Neural crest cell (in vitro differentiated cells): Measurements from ENCODE around the gene MINDY4. TPM values are rescaled to one million over a fixed set of nuclear protein-coding genes. Genes with fewer than 3 reads are reported as not detected.

Experiments used
- DNase-seq: peaks from one replicate; pipeline ENCODE4 v3.0.0; 2021; ENCODE audit warnings: low read depth, mixed read lengths, low spot score
- H3K27ac Mint-ChIP-seq: one replicate; pipeline ENCODE4 v1.8.0; 2021; ENCODE audit warnings: mild to moderate bottlenecking, mixed read lengths; ENCODE audit not compliant: unreplicated experiment
- H3K27me3 Mint-ChIP-seq: 2 replicates; pipeline ENCODE4 v1.8.0; 2021; ENCODE audit warnings: low read depth, mild to moderate bottlenecking, mixed read lengths
- H3K36me3 Mint-ChIP-seq: 2 replicates; pipeline ENCODE4 v1.8.0; 2021; ENCODE audit warnings: low read depth, mild to moderate bottlenecking, mixed read lengths
- H3K4me1 Mint-ChIP-seq: 2 replicates; pipeline ENCODE4 v1.8.0; 2021; ENCODE audit warnings: mixed read lengths
- H3K4me3 Mint-ChIP-seq: one replicate; pipeline ENCODE4 v1.8.0; 2021; ENCODE audit warnings: mild to moderate bottlenecking, mixed read lengths
- H3K9me3 Mint-ChIP-seq: 2 replicates; pipeline ENCODE4 v1.8.0; 2021; ENCODE audit warnings: mixed read lengths
- total RNA-seq: library from RNA; stranded (reverse); gene quantifications from 2 replicates; pipeline ENCODE4 v1.2.1, GENCODE V29; 2021
- TF ChIP-seq, protein P1 (sequence below): fragments of 200-600 bp; sonication (generic); conservative IDR thresholded peaks from 2 replicates; pipeline ENCODE4 v1.5.0; 2021; ENCODE audit warnings: antibody characterized with exemption, mild to moderate bottlenecking

The MINDY4 gene
- total RNA-seq, 1 donor from 2014 or later, result 9.2 TPM

DNA sequence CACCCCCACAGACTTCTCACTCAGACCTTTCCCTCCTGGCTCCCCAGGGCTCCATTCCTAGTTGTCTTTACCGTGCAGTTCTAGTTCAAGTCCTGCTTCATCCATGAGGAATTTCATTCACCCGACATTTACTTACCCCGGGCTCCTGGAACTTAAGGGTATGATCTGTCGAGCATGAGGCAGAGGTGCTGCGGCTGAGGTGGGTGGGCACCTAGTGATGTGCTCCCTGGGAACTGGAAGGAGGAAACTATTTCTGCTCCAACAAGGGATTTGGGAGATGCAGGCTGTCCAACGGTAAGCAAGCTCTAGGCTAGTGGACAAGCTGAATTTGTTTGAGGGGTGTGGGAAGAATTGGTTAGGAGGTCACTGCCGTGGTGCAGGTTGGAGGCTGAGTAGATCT is 110.2 kb downstream of the MINDY4 start:
- H3K27ac Mint-ChIP-seq, result peak overlapping the region; percentile 51
- DNase-seq, result no peak
- H3K9me3 Mint-ChIP-seq, result no peaks in the 10 kb centered on the region
- H3K36me3 Mint-ChIP-seq, result peaks cover 3% of the 10 kb centered on the region
- no peaks in the 10 kb centered on the region for H3K27me3 Mint-ChIP-seq
- no peak overlapping the region for H3K4me3 Mint-ChIP-seq
- peaks cover 25% of the 10 kb centered on the region for H3K4me1 Mint-ChIP-seq
- TF ChIP-seq, protein P1, sequence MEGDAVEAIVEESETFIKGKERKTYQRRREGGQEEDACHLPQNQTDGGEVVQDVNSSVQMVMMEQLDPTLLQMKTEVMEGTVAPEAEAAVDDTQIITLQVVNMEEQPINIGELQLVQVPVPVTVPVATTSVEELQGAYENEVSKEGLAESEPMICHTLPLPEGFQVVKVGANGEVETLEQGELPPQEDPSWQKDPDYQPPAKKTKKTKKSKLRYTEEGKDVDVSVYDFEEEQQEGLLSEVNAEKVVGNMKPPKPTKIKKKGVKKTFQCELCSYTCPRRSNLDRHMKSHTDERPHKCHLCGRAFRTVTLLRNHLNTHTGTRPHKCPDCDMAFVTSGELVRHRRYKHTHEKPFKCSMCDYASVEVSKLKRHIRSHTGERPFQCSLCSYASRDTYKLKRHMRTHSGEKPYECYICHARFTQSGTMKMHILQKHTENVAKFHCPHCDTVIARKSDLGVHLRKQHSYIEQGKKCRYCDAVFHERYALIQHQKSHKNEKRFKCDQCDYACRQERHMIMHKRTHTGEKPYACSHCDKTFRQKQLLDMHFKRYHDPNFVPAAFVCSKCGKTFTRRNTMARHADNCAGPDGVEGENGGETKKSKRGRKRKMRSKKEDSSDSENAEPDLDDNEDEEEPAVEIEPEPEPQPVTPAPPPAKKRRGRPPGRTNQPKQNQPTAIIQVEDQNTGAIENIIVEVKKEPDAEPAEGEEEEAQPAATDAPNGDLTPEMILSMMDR, result no peak

DNA sequence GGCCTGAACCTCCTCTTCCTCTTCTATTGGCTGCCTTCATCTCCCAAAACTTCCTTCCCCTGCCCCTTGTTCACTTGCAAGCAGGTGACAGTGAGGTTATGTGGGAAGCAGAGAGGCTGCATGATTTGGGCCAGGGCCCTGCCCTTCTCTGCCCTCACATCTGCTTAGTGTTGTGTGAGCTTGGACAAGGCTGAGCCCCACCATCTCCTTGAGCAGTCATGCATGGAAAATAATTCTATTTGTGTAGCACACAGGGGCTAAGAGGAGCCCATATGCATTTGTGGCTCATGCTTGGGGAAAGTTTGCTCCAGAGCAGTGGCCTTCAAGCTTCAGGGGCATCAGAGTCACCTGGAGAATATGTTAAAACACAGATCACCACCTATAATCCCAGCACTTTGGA is 113.7 kb downstream of the MINDY4 start:
- H3K9me3 Mint-ChIP-seq, result no peaks in the 10 kb centered on the region
- TF ChIP-seq, protein P1, result no peak
- DNase-seq, result no peak
- peak overlapping the region; percentile 64 for H3K27ac Mint-ChIP-seq
- H3K4me3 Mint-ChIP-seq, result no peak overlapping the region
- peaks cover 15% of the 10 kb centered on the region for H3K4me1 Mint-ChIP-seq
- H3K36me3 Mint-ChIP-seq, result no peaks in the 10 kb centered on the region
- H3K27me3 Mint-ChIP-seq, result no peaks in the 10 kb centered on the region

DNA sequence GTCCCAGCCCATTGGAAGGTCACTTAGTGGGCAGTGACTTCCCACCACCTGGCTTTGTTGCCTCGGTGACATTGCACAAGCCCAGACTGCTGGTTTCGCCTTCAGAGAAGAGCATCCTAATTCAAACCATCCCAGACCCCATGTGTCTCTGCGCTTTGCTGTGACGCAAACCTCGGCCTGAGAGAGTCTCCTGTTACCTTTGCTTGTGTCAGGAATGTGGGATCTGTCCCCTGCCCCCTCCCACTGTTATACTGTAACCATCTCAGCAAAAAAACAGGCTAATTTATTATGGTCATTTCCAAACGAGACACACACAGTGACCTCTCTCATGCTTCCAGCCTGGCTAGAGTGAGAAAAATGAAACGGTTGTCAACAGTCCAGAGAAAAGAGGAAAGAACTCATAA is 115.4 kb downstream of the MINDY4 start:
- peak overlapping the region; percentile 67 for H3K27ac Mint-ChIP-seq
- DNase-seq, result no peak

DNA sequence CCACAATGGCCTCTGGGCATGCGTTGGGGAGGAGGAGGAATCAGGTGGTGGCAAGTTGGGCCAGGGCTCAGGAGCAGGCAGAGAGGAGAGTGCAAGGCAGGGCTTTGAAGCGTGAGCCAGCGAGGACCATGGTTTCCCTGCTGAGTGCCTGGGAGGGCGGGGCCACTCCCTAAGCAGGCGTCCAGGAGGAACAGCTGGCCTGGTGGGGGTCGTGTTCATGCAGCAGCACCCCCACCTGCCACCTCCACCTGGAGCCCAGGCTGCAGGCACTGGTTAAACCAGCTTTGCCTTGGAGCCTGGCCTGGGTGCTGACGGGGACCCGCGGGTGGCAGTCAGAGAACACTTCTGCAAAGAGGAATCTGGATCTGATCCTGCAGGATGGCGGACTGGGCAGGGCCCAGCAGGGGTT is 116.3 kb downstream of the MINDY4 start:
- Mint-ChIP-seq H3K27me3 (no peaks in the 10 kb centered on the region), H3K4me1 (no peaks in the 10 kb centered on the region), H3K9me3 (no peaks in the 10 kb centered on the region), H3K4me3 (no peak overlapping the region), H3K36me3 (no peaks in the 10 kb centered on the region), H3K27ac (peak overlapping the region; percentile 43)
- no peak for DNase-seq
- TF ChIP-seq, protein P1, result no peak

More for the DNA sequence above, 115.4 kb downstream of the MINDY4 start:
- Mint-ChIP-seq H3K27me3 (no peaks in the 10 kb centered on the region), H3K36me3 (no peaks in the 10 kb centered on the region), H3K9me3 (no peaks in the 10 kb centered on the region), H3K4me3 (no peak overlapping the region), H3K4me1 (no peaks in the 10 kb centered on the region)
- TF ChIP-seq, protein P1, result no peak

DNA sequence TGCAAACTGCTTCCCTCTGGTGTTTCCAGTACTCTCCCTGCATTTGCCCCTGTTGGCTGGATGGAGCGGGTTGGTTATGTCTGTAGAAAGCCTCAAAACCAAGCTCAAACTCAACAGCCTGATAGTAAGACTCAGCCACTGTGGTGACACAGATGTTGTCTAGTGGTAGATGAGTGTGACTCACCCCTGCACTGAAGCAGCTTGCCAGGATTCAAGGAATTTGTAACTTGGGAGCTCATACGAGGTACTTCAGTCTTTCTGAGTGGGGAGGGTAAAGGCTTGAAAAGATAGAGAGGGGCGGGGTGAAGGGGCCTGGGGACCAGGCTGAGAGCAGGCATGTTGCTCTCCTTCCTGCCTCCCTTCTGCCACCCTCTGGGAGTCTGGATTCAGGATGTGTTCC is 117.5 kb downstream of the MINDY4 start:
- peak overlapping the region; percentile 7 for H3K27ac Mint-ChIP-seq
- no peaks in the 10 kb centered on the region for H3K9me3 Mint-ChIP-seq
- H3K36me3 Mint-ChIP-seq, result no peaks in the 10 kb centered on the region
- TF ChIP-seq, protein P1, result no peak
- no peaks in the 10 kb centered on the region for H3K4me1 Mint-ChIP-seq
- no peak overlapping the region for H3K4me3 Mint-ChIP-seq
- H3K27me3 Mint-ChIP-seq, result no peaks in the 10 kb centered on the region
- DNase-seq, result no peak

DNA sequence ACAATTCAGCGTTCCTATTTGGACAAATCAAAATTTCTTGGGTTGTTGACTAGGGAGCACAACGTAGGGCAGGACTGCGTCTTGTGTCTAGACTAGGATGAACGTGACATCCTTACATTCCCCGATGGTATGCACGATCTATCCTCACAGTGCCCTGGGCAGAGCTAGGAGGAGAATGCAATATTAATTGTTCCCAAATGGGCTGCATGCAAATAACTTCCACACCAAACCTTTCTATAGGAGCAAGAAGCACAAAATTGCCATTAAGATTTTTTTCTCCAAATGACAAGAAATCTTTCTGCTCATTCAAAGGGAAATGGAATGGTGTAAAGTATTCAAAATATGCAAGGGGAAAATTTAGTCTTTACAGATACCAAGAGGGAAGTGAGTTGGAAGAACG is 119.0 kb downstream of the MINDY4 start:
- no peak overlapping the region for H3K4me3 Mint-ChIP-seq
- H3K36me3 Mint-ChIP-seq, result no peaks in the 10 kb centered on the region
- DNase-seq, result no peak
- no peaks in the 10 kb centered on the region for H3K4me1 Mint-ChIP-seq
- H3K27me3 Mint-ChIP-seq, result no peaks in the 10 kb centered on the region
- no peaks in the 10 kb centered on the region for H3K9me3 Mint-ChIP-seq
- H3K27ac Mint-ChIP-seq, result no peak overlapping the region
- TF ChIP-seq, protein P1, result no peak
